Right atrium auricular region (tissue), 2 donors: ENCODE results near the gene LRCH1. TPM values are rescaled to one million over a fixed set of nuclear protein-coding genes. Genes with fewer than 3 reads are reported as not detected.

ENCODE experiments used
- DNase-seq: peaks from one replicate; pipeline ENCODE4 v3.0.0-alpha.2; 2019; ENCODE audit warnings: low spot score
- H3K27ac ChIP-seq, 2 donors: fragments of 200-600 bp; sonication (generic); 1 replicate in 1 of 2; 2 replicates in 1 of 2; pipeline ENCODE4 v1.5.1; 2016 to 2019
- H3K27me3 ChIP-seq, 2 donors: fragments of 200-600 bp; sonication (generic); one replicate each; pipeline versions ENCODE4 v1.5.1 to v1.6.0; 2017 to 2019
- H3K36me3 ChIP-seq: fragments of 200-600 bp; sonication (generic); one replicate; pipeline ENCODE4 v1.5.1; 2016
- H3K4me1 ChIP-seq, 2 donors: fragments of 200-600 bp; sonication (generic); one replicate each; pipeline versions ENCODE4 v1.5.1 to v1.6.0; 2017 to 2019
- H3K4me3 ChIP-seq, 2 donors: fragments of 200-600 bp; sonication (generic); 1 replicate in 1 of 2; 2 replicates in 1 of 2; pipeline ENCODE4 v1.5.1; 2017 to 2019; ENCODE audit warnings: mild to moderate bottlenecking in 1 of 2, moderate library complexity in 1 of 2
- H3K9me3 ChIP-seq, 2 donors: fragments of 200-600 bp; sonication (generic); one replicate each; pipeline ENCODE4 v1.5.1; 2019
- total RNA-seq, 2 donors: library from RNA; depleted of rRNA; stranded (reverse); fragments of >200 nt; gene quantifications; one replicate each; pipeline ENCODE4 v1.1.0, GENCODE V29; 2016
- TF ChIP-seq, protein P1 (sequence below), 2 donors: fragments of 200-600 bp; sonication (generic); IDR thresholded peaks; one replicate each; pipeline ENCODE4 v1.5.1; 2019; ENCODE audit warnings: antibody characterized with exemption in 2 of 2

The LRCH1 gene
- total RNA-seq, 2 donors from 2014 or later, result 6.9 to 10.9 TPM

DNA sequence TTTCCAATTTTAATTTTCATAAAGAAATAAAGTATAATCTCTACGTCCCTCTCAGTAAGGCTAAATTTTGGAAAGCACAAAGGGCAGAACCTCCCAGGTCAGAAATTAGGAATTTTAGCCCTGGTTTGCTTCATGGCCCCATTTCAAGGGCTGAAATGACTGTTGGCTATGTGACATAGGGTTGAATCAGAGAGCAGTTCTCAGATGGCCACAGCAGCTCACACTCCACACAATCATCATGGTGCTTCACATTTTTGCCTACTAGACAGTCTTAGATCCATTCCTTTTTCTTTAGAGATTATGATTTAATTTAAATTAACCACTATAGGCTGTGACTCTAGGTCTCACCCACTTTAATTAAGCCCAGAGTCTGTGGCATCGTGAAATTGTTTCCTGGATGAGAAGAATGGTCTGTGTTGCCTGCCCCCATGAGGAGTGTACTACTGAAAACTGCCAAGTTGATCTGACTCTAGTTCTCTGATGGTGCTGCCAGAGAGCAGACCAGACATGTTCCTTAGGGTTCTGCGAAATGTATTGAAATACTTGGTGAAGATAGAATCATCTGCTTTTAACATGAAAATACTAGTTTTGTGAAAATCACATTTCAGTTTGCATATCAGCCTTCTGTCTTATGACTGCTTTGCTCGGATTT is 186.6 kb downstream of the LRCH1 start:
- TF ChIP-seq, protein P1, sequence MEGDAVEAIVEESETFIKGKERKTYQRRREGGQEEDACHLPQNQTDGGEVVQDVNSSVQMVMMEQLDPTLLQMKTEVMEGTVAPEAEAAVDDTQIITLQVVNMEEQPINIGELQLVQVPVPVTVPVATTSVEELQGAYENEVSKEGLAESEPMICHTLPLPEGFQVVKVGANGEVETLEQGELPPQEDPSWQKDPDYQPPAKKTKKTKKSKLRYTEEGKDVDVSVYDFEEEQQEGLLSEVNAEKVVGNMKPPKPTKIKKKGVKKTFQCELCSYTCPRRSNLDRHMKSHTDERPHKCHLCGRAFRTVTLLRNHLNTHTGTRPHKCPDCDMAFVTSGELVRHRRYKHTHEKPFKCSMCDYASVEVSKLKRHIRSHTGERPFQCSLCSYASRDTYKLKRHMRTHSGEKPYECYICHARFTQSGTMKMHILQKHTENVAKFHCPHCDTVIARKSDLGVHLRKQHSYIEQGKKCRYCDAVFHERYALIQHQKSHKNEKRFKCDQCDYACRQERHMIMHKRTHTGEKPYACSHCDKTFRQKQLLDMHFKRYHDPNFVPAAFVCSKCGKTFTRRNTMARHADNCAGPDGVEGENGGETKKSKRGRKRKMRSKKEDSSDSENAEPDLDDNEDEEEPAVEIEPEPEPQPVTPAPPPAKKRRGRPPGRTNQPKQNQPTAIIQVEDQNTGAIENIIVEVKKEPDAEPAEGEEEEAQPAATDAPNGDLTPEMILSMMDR (IDR thresholded peaks at IDR 0.05), result no peak
- H3K36me3 ChIP-seq, result peaks cover 24% of the 10 kb centered on the region
- no peaks in the 10 kb centered on the region for H3K9me3 ChIP-seq
- DNase-seq, result no peak
- H3K27ac ChIP-seq, result no peak overlapping the region
- H3K27me3 ChIP-seq, result no peaks in the 10 kb centered on the region
- no peaks in the 10 kb centered on the region for H3K4me1 ChIP-seq
- H3K4me3 ChIP-seq, result no peak overlapping the region

DNA sequence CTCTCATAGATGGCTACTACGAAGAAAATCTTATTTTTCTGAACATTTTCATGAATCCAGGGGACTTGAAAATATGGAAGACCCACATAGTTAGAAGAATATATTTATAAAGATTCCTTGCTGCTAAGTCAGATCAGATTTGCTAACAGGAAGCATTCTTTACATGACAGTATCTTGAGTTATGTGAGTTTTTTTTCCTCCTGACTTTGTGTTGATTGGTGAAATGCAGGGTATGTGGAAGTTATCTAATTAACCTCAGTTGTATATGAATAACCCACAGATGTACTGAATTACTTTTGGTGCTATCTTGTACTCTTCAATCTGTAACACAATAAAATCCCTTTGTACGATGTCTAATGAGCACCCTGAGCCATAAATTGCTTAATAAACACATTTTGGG is 190.2 kb downstream of the LRCH1 start:
- TF ChIP-seq, protein P1 (IDR thresholded peaks at IDR 0.05), result no peak
- peaks cover 15% of the 10 kb centered on the region for H3K36me3 ChIP-seq
- H3K9me3 ChIP-seq, result no peaks in the 10 kb centered on the region
- DNase-seq, result no peak
- H3K4me3 ChIP-seq, result no peak overlapping the region
- H3K27ac ChIP-seq, result no peak overlapping the region
- no peaks in the 10 kb centered on the region for H3K27me3 ChIP-seq
- H3K4me1 ChIP-seq, result no peaks in the 10 kb centered on the region

DNA sequence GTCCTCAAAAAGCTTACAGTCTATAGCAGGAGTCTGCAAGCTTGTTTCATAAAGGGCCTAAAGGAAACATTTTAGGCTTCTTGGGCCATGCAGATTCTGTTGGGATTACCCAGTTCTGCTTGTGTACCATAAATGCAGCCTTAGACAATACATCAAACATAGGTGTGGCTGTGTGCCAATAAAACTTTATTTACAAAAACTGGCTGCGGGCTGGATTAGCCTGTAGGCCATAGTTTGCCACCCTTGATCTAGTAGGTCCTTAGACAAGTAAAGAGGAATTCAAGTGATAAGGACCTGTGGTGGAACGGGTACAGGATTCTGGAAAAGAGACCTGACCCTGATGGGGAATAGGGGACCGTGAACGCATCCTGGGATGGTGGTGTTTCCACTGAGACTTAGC is 192.1 kb downstream of the LRCH1 start:
- no peak for DNase-seq
- Histone ChIP-seq H3K27ac (no peak overlapping the region), H3K9me3 (no peaks in the 10 kb centered on the region), H3K36me3 (peaks cover 22% of the 10 kb centered on the region), H3K27me3 (no peaks in the 10 kb centered on the region), H3K4me3 (no peak overlapping the region), H3K4me1 (no peaks in the 10 kb centered on the region)
- TF ChIP-seq, protein P1 (IDR thresholded peaks at IDR 0.05), result no peak

DNA sequence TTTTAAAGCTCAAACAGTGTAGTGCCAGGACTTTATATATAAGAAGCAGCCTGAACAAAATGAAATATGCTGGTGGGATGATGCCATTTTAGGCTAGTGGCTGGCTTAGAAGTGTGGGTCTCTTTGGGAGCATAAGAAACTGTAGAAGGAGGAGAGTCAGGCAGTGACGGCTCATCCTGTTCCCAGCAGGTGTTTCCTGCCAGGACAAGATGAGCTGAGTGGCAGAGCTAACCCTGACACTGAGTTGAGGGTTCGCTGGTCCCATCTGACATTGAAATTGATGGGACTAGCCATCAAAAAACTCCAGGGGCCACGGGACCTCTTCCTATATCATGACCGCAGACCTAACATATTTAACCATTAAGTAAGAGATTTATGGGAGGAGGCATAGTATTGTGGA is 192.7 kb downstream of the LRCH1 start:
- no peak overlapping the region for H3K27ac ChIP-seq
- H3K4me3 ChIP-seq, result no peak overlapping the region
- H3K4me1 ChIP-seq, result no peaks in the 10 kb centered on the region
- DNase-seq, result no peak
- no peaks in the 10 kb centered on the region for H3K27me3 ChIP-seq
- TF ChIP-seq, protein P1 (IDR thresholded peaks at IDR 0.05), result no peak
- H3K9me3 ChIP-seq, result no peaks in the 10 kb centered on the region
- peaks cover 28% of the 10 kb centered on the region for H3K36me3 ChIP-seq

DNA sequence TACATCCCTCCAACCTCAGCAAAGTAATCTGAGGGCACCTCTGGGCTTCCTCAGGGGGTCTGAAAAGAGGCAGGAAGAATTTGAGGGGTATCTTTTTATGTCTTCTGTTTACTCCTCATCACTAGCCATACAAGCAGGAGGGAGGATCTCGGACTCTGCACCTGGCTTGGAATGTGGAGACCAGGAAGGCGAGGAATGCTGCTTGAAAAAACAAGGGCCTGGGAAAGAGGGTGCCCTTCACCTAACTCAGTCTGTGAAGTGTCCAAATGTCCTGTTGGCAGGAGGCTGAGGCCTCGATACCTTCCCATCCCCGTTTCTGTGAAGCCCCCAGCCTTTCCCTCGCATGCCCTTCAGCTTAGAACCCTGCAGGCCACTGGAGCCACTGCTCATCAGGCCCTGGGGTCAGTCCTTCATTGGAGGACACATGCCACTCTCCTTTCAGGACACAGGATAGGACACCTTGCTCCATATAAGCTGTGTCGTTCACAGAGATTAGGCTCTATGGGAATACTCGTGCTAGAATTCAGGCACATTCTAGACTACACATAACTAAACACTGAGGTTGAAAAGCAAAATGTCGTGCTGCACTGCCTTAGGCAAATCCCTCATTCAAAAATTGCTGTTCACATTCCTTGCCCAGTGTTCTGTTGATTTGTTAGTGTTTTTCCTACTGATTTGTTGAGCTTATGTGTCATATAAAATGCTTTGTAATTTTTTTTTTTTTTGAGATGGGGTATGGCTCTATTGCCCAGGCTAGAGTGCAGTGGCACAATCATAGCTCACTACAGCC is 194.3 kb downstream of the LRCH1 start:
- H3K27me3 ChIP-seq, result no peaks in the 10 kb centered on the region
- TF ChIP-seq, protein P1 (IDR thresholded peaks at IDR 0.05), result no peak
- no peaks in the 10 kb centered on the region for H3K9me3 ChIP-seq
- no peak for DNase-seq
- H3K4me1 ChIP-seq, result no peaks in the 10 kb centered on the region
- no peak overlapping the region for H3K4me3 ChIP-seq
- no peak overlapping the region for H3K27ac ChIP-seq
- H3K36me3 ChIP-seq, result peaks cover 29% of the 10 kb centered on the region
